Measurements from ENCODE around the gene SLC15A1. TPM values are rescaled to one million over a fixed set of nuclear protein-coding genes. Genes with fewer than 3 reads are reported as not detected.

Gene SLC15A1
- total RNA-seq, 1 donor from 2014 or later, result 0.11 TPM

GRCh38 chr13:98792785-98793495, 40.5 kb upstream of the SLC15A1 start:
- Mint-ChIP-seq H3K27ac (ENCODE audit: unreplicated experiment) (no peak overlapping the region), H3K27me3 (ENCODE audit: unreplicated experiment) (peaks cover 7% of the 10 kb centered on the region), H3K36me3 (ENCODE audit: unreplicated experiment) (peaks cover 16% of the 10 kb centered on the region), H3K4me1 (ENCODE audit: unreplicated experiment) (peaks cover 5% of the 10 kb centered on the region), H3K4me3 (ENCODE audit: unreplicated experiment) (no peak overlapping the region), H3K9me3 (ENCODE audit: unreplicated experiment) (no peaks in the 10 kb centered on the region)
- peak; percentile 34 for DNase-seq (ENCODE audit: extremely low spot score, unreplicated experiment)
- no peak for TF ChIP-seq CTCF (IDR thresholded peaks at IDR 0.05)

GRCh38 chr13:98792321-98792720, 39.8 kb upstream of the SLC15A1 start:
- TF ChIP-seq CTCF (IDR thresholded peaks at IDR 0.05), result no peak
- Mint-ChIP-seq H3K27ac (ENCODE audit: unreplicated experiment) (no peak overlapping the region), H3K36me3 (ENCODE audit: unreplicated experiment) (peaks cover 13% of the 10 kb centered on the region), H3K9me3 (ENCODE audit: unreplicated experiment) (no peaks in the 10 kb centered on the region), H3K4me3 (ENCODE audit: unreplicated experiment) (no peak overlapping the region), H3K27me3 (ENCODE audit: unreplicated experiment) (peaks cover 14% of the 10 kb centered on the region), H3K4me1 (ENCODE audit: unreplicated experiment) (peaks cover 3% of the 10 kb centered on the region)
- DNase-seq (ENCODE audit: extremely low spot score, unreplicated experiment), result peak; percentile 15

- Mint-ChIP-seq H3K4me1 (ENCODE audit: unreplicated experiment) (peaks cover 3% of the 10 kb centered on the region), H3K27ac (ENCODE audit: unreplicated experiment) (no peak overlapping the region), H3K27me3 (ENCODE audit: unreplicated experiment) (peaks cover 20% of the 10 kb centered on the region), H3K9me3 (ENCODE audit: unreplicated experiment) (no peaks in the 10 kb centered on the region), H3K4me3 (ENCODE audit: unreplicated experiment) (no peak overlapping the region), H3K36me3 (ENCODE audit: unreplicated experiment) (peaks cover 13% of the 10 kb centered on the region)
- DNase-seq (ENCODE audit: extremely low spot score, unreplicated experiment), result peak; percentile 15
- TF ChIP-seq CTCF (IDR thresholded peaks at IDR 0.05), result no peak
Measured at GRCh38 chr13:98791611-98792010, 39.1 kb upstream of the SLC15A1 start.

- H3K27ac Mint-ChIP-seq (ENCODE audit: unreplicated experiment), result no peak overlapping the region
- H3K4me3 Mint-ChIP-seq (ENCODE audit: unreplicated experiment), result no peak overlapping the region
- H3K9me3 Mint-ChIP-seq (ENCODE audit: unreplicated experiment), result no peaks in the 10 kb centered on the region
- peaks cover 30% of the 10 kb centered on the region for H3K27me3 Mint-ChIP-seq (ENCODE audit: unreplicated experiment)
- peaks cover 3% of the 10 kb centered on the region for H3K4me1 Mint-ChIP-seq (ENCODE audit: unreplicated experiment)
- no peaks in the 10 kb centered on the region for H3K36me3 Mint-ChIP-seq (ENCODE audit: unreplicated experiment)
- TF ChIP-seq CTCF (IDR thresholded peaks at IDR 0.05), result no peak
- DNase-seq (ENCODE audit: extremely low spot score, unreplicated experiment), result no peak
Measured at GRCh38 chr13:98787996-98788395, 35.5 kb upstream of the SLC15A1 start.

GRCh38 chr13:98787173-98787572, 34.7 kb upstream of the SLC15A1 start:
- Mint-ChIP-seq H3K27ac (ENCODE audit: unreplicated experiment) (no peak overlapping the region), H3K27me3 (ENCODE audit: unreplicated experiment) (peaks cover 30% of the 10 kb centered on the region), H3K4me1 (ENCODE audit: unreplicated experiment) (peaks cover 3% of the 10 kb centered on the region), H3K9me3 (ENCODE audit: unreplicated experiment) (no peaks in the 10 kb centered on the region), H3K36me3 (ENCODE audit: unreplicated experiment) (no peaks in the 10 kb centered on the region), H3K4me3 (ENCODE audit: unreplicated experiment) (no peak overlapping the region)
- no peak for DNase-seq (ENCODE audit: extremely low spot score, unreplicated experiment)
- no peak for TF ChIP-seq CTCF (IDR thresholded peaks at IDR 0.05)

All from osteocyte (in vitro differentiated cells).